Suprapubic skin (tissue), 4 donors: ENCODE data around the gene CTNND2. TPM values are rescaled to one million over a fixed set of nuclear protein-coding genes. Genes with fewer than 3 reads are reported as not detected.
"Not testable (repeated sequence)": the region's sequence is repeated elsewhere in the genome, so short reads cannot be mapped to it uniquely, and the experiment has no call there.

ENCODE experiments used
- DNase-seq, 2 donors: peaks; one replicate each; pipeline ENCODE4 v3.0.0-alpha.2; 2019; ENCODE audit warnings: low spot score in 2 of 2
- H3K27ac ChIP-seq: fragments of 200-600 bp; sonication (generic); one replicate; pipeline ENCODE4 v1.5.1; 2019
- H3K27me3 ChIP-seq: fragments of 200-600 bp; sonication (generic); one replicate; pipeline ENCODE4 v1.5.1; 2019
- H3K36me3 ChIP-seq: fragments of 200-600 bp; sonication (generic); one replicate; pipeline ENCODE4 v1.5.1; 2019
- H3K4me1 ChIP-seq: fragments of 200-600 bp; sonication (generic); one replicate; pipeline ENCODE4 v1.5.1; 2019
- H3K4me3 ChIP-seq: fragments of 200-600 bp; sonication (generic); one replicate; pipeline ENCODE4 v1.5.1; 2019; ENCODE audit warnings: mild to moderate bottlenecking
- H3K9me3 ChIP-seq: fragments of 200-600 bp; sonication (generic); one replicate; pipeline ENCODE4 v1.5.1; 2019
- EP300 ChIP-seq: sonication (generic); formaldehyde crosslinking; IDR thresholded peaks from one replicate; pipeline ENCODE4 v1.6.1; 2017; ENCODE audit warnings: antibody characterized with exemption
- POLR2A ChIP-seq, 2 donors: fragments of 450-650 bp; IDR thresholded peaks; one replicate each; pipeline ENCODE4 v1.6.1; 2017; ENCODE audit warnings: antibody characterized with exemption in 2 of 2, mild to moderate bottlenecking in 2 of 2, moderate library complexity in 2 of 2
- POLR2AphosphoS5 ChIP-seq, 3 donors: sonication (generic); formaldehyde crosslinking; IDR thresholded peaks; one replicate each; pipeline ENCODE4 v1.6.1; 2017; ENCODE audit warnings: antibody characterized with exemption in 3 of 3
- WGBS: methylation state at CpG from one replicate; pipeline ENCODE4 v1.1.5; 2018; 5-methylcytosine and 5-hydroxymethylcytosine counted together
- total RNA-seq, 4 donors: library from RNA; depleted of rRNA; stranded (reverse); fragments of >200 nt; gene quantifications; one replicate each; pipeline ENCODE4 v1.1.0, GENCODE V29; 2016
- TF ChIP-seq, protein P1 (sequence below), 2 donors: fragments of 200-600 bp in 1 of 2; fragments of 450-650 bp in 1 of 2; sonication (generic) in 1 of 2; IDR thresholded peaks; one replicate each; pipeline ENCODE4 v1.5.1; 2016 to 2019; ENCODE audit warnings: antibody characterized with exemption in 2 of 2, mild to moderate bottlenecking in 1 of 2, moderate library complexity in 1 of 2

The CTNND2 gene
- total RNA-seq, 4 donors from 2014 or later = 0.40 to 3.8 (median 2.2) TPM

DNA sequence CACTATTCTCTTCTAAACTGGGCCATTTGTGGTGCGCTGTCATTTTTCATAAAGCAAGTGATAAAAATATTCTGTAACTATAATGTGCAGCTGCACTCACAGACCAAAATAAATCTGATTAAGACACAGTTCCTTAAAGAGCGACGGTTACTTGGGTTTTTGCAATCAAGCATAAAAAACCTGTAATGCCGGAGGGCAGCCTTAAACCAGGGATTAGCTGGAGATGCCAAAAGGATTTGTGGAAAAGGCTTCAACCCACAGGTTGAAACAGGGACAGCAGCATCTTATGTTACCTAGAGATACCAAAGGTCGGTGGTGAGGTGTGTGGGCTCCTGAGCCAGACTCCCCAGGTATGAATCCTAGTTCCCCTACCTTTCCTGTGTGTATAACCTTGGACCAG lies 49.3 kb downstream of the CTNND2 start:
- 61% methylated on average over 5 of the region's 5 CpGs for WGBS
- Histone ChIP-seq H3K4me1 (no peaks in the 10 kb centered on the region), H3K27ac (no peak overlapping the region), H3K4me3 (no peak overlapping the region), H3K9me3 (no peaks in the 10 kb centered on the region), H3K36me3 (no peaks in the 10 kb centered on the region), H3K27me3 (no peaks in the 10 kb centered on the region)
- no peak for TF ChIP-seq POLR2AphosphoS5 (IDR thresholded peaks at IDR 0.05)
- TF ChIP-seq, protein P1, sequence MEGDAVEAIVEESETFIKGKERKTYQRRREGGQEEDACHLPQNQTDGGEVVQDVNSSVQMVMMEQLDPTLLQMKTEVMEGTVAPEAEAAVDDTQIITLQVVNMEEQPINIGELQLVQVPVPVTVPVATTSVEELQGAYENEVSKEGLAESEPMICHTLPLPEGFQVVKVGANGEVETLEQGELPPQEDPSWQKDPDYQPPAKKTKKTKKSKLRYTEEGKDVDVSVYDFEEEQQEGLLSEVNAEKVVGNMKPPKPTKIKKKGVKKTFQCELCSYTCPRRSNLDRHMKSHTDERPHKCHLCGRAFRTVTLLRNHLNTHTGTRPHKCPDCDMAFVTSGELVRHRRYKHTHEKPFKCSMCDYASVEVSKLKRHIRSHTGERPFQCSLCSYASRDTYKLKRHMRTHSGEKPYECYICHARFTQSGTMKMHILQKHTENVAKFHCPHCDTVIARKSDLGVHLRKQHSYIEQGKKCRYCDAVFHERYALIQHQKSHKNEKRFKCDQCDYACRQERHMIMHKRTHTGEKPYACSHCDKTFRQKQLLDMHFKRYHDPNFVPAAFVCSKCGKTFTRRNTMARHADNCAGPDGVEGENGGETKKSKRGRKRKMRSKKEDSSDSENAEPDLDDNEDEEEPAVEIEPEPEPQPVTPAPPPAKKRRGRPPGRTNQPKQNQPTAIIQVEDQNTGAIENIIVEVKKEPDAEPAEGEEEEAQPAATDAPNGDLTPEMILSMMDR (IDR thresholded peaks at IDR 0.05) = no peak
- TF ChIP-seq POLR2A (IDR thresholded peaks at IDR 0.05) = no peak
- no peak for TF ChIP-seq EP300
- no peak for DNase-seq

DNA sequence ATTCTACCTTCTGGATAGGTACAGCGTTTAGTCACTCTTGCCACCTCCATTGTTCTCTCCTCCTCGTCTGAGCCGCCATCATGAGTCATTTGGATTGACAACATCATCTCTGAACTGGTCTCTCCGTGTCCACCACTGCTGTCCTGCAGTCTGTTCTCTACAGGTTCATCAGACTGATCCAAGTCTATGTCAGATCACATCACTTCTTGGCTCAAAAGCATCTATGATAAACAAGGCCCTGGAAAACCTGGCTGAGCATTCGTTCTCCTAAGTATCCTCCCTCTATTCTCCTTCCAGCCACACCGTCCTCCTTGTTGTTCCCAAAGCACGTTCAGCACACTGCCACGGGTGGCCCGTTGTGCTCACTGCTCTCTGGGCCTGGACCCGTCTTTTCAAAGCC lies 50.5 kb downstream of the CTNND2 start:
- Histone ChIP-seq H3K27me3 (no peaks in the 10 kb centered on the region), H3K4me1 (no peaks in the 10 kb centered on the region), H3K4me3 (no peak overlapping the region), H3K36me3 (no peaks in the 10 kb centered on the region), H3K9me3 (no peaks in the 10 kb centered on the region), H3K27ac (no peak overlapping the region)
- 68% methylated on average over 10 of the region's 10 CpGs for WGBS
- TF ChIP-seq, protein P1 (IDR thresholded peaks at IDR 0.05) = no peak
- TF ChIP-seq EP300 = no peak
- TF ChIP-seq POLR2A (IDR thresholded peaks at IDR 0.05) = no peak
- no peak for TF ChIP-seq POLR2AphosphoS5 (IDR thresholded peaks at IDR 0.05)
- no peak for DNase-seq

DNA sequence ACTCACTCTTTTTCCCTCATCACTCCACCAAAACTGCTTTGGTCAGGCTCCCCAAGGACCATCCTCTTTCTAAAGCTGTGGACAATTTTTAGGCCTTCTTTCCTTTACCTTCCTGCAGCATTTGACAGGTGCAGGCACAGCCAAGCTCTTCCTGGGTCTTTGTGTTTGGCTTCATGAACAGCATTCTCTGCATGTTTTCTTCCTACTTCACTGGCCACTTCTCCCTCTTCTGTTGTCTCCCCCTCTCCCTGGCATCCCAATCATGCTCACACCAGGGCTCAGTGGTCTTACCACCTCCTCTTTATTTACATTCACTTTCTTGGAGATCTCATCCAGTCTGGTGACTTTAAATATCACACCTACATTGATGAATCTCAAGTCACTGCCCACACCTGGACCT lies 51.1 kb downstream of the CTNND2 start:
- H3K9me3 ChIP-seq = no peaks in the 10 kb centered on the region
- DNase-seq = no peak
- no peaks in the 10 kb centered on the region for H3K36me3 ChIP-seq
- TF ChIP-seq, protein P1 (IDR thresholded peaks at IDR 0.05) = no peak
- TF ChIP-seq EP300 (no peak), POLR2AphosphoS5 (IDR thresholded peaks at IDR 0.05) (no peak), POLR2A (IDR thresholded peaks at IDR 0.05) (no peak)
- H3K4me3 ChIP-seq = no peak overlapping the region
- no peaks in the 10 kb centered on the region for H3K4me1 ChIP-seq
- H3K27me3 ChIP-seq = no peaks in the 10 kb centered on the region
- H3K27ac ChIP-seq = no peak overlapping the region

DNA sequence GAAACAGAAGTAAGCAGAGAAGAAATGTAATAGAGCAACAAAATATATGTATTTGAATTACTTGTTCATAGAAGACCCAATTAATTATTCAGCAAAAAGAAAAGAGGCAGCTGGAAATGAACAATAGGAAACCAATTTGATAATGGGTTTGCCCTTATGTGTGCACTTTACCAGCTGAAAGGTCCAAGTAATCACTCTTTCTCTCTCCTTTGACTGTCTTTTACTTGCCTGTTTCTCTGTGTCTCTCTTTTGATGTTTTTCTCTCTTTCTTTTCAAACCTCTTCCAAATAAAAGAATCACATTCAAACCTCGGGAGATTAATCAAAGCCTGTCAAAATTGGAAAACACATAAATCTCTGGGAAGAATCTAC lies 51.5 kb downstream of the CTNND2 start:
- DNase-seq = no peak
- TF ChIP-seq, protein P1 (IDR thresholded peaks at IDR 0.05) = no peak
- TF ChIP-seq POLR2AphosphoS5 (IDR thresholded peaks at IDR 0.05) = no peak
- no peak for TF ChIP-seq POLR2A (IDR thresholded peaks at IDR 0.05)
- no peak for TF ChIP-seq EP300
- H3K27ac ChIP-seq = no peak overlapping the region
- H3K4me1 ChIP-seq = no peaks in the 10 kb centered on the region
- no peaks in the 10 kb centered on the region for H3K9me3 ChIP-seq
- WGBS = 35% methylated on average over 1 of the region's 1 CpG
- no peaks in the 10 kb centered on the region for H3K36me3 ChIP-seq
- no peaks in the 10 kb centered on the region for H3K27me3 ChIP-seq
- H3K4me3 ChIP-seq = no peak overlapping the region

DNA sequence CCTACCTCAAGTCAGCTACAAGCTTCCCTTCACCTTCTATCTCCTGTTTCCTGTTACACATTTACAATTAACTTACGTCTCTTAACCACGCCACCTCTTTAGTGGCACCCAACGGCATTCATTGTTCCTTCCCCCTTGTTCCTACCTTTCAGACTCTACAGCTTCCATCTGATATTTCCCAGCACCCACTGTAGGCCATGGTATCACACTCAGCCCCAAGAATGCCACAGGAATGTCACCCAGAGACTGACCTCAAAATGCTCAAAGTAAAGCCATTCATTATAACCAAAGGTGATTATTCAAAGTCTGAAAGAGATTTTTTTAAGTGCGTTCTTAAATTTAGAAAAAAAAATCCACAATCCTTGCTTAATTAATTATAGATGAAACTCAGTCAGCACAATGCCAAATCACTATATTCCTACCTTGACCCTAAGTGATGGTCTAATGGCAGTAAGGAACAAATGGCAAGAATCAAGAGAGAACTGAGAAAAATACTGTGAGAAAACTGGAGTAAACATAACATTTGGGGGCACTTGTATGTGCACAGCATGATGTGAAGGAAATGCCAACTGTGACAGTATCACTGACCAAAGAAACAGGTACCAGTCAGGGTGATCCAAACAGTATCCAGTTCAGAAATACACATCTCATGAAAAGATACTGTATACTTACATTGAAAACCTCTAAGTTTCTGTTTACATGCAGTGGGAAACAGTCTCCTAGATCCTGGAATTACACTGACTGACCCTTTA lies 52.1 kb downstream of the CTNND2 start:
- DNase-seq = no peak
- H3K4me1 ChIP-seq = no peaks in the 10 kb centered on the region
- no peak overlapping the region for H3K4me3 ChIP-seq
- H3K9me3 ChIP-seq = no peaks in the 10 kb centered on the region
- no peaks in the 10 kb centered on the region for H3K36me3 ChIP-seq
- WGBS = 53% methylated on average over 4 of the region's 4 CpGs
- no peaks in the 10 kb centered on the region for H3K27me3 ChIP-seq
- H3K27ac ChIP-seq = no peak overlapping the region
- TF ChIP-seq EP300 (no peak), POLR2A (IDR thresholded peaks at IDR 0.05) (no peak)

DNA sequence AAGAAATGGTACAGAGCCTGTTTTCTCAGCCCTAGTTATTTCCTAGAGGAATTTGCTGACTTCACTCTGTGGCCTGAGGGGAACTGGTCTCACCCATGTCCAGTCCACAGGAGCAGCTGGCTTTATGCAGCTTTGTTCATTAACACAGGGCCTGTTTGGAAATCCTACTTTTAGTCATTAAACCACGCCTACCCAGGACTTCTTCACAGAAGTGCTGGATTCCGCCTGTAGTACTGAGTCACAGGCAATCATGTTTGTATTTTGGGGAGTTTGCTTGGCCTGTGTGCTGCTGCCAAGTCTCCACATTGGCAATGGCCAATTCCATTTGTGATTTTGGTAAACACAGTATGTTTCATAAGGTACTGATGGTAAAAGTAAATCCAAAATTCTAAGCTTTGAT lies 52.8 kb downstream of the CTNND2 start:
- Histone ChIP-seq H3K4me3 (no peak overlapping the region), H3K36me3 (no peaks in the 10 kb centered on the region), H3K27me3 (no peaks in the 10 kb centered on the region), H3K4me1 (no peaks in the 10 kb centered on the region), H3K9me3 (no peaks in the 10 kb centered on the region), H3K27ac (no peak overlapping the region)
- no peak for DNase-seq
- TF ChIP-seq, protein P1 (IDR thresholded peaks at IDR 0.05) = no peak
- no peak for TF ChIP-seq POLR2AphosphoS5 (IDR thresholded peaks at IDR 0.05)
- TF ChIP-seq POLR2A (IDR thresholded peaks at IDR 0.05) = no peak
- TF ChIP-seq EP300 = no peak
- 69% methylated on average over 2 of the region's 2 CpGs for WGBS

DNA sequence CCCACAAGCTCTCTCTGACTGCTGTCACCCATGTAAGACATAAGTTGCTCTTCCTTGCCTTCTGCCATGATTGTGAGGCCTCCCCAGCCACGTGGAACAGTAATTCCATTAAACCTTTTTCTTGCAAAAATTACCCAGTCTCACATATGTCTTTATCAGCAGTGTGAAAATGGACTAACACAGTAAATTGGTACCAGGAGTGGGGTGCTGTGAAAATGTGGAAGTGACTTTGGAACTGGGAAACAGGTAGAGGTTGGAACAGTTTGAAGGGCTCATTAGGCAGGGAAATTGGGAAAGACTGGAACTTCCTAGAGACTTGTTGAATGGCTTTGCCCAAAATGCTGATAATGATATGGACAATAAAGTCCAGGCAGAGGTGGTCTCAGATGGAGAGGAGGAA lies 75.7 kb downstream of the CTNND2 start:
- not testable (repeated sequence) for H3K4me3 ChIP-seq, H3K36me3 ChIP-seq
- 52% methylated on average over 1 of the region's 1 CpG for WGBS

More for the DNA sequence above, 75.7 kb downstream of the CTNND2 start:
- not testable (repeated sequence) for H3K4me1 ChIP-seq, H3K27ac ChIP-seq, DNase-seq, H3K27me3 ChIP-seq
- peaks cover 20% of the 10 kb centered on the region for H3K9me3 ChIP-seq
